ENCODE data around the gene MAS1L.

Gene MAS1L

GRCh38 chr6:29525311-29525639, 37.5 kb upstream of the MAS1L start:
- no peaks in the 10 kb centered on the region for H4K20me1 ChIP-seq (ENCODE audit: low read depth, low read length)
- no peak overlapping the region for H3K9ac ChIP-seq (ENCODE audit: low read length)
- H3K27ac ChIP-seq (ENCODE audit: low read depth, low read length): no peak overlapping the region
- TF ChIP-seq CTCF (IDR thresholded peaks at IDR 0.05; ENCODE audit: insufficient read depth, low read length, poor library complexity, severe bottlenecking) (no peak), EZH2phosphoT487 (conservative IDR thresholded peaks at IDR 0.05; ENCODE audit: low read length) (no peak)
- H3K27me3 ChIP-seq (ENCODE audit: low read length): no peaks in the 10 kb centered on the region
- no peaks in the 10 kb centered on the region for H3K9me2 ChIP-seq (replicated peaks; ENCODE audit: insufficient read depth, low read length)
- no peak overlapping the region for H3K4me3 ChIP-seq (ENCODE audit: insufficient read depth, low read length, poor library complexity, severe bottlenecking)
- H2AFZ ChIP-seq (ENCODE audit: low read depth, low read length, severe bottlenecking): no peak overlapping the region
- no peaks in the 10 kb centered on the region for H3K36me3 ChIP-seq (ENCODE audit: low read length)
- no peak overlapping the region for H3K4me2 ChIP-seq (ENCODE audit: low read depth, low read length, poor library complexity, severe bottlenecking)
- H3K9me3 ChIP-seq (ENCODE audit: insufficient read depth, low read length): peaks cover 6% of the 10 kb centered on the region; the same call in 1 of the 2 replicates
- H3F3A ChIP-seq (ENCODE audit: insufficient read depth): no peaks in the 10 kb centered on the region
- H3K79me2 ChIP-seq (ENCODE audit: insufficient read depth, low read length): no peaks in the 10 kb centered on the region

GRCh38 chr6:29524444-29525310, 36.9 kb upstream of the MAS1L start:
- no peaks in the 10 kb centered on the region for H3K36me3 ChIP-seq (ENCODE audit: low read length)
- H3K4me3 ChIP-seq (ENCODE audit: insufficient read depth, low read length, poor library complexity, severe bottlenecking): no peak overlapping the region
- no peak overlapping the region for H3K27ac ChIP-seq (ENCODE audit: low read depth, low read length)
- H3K9ac ChIP-seq (ENCODE audit: low read length): no peak overlapping the region
- no peaks in the 10 kb centered on the region for H4K20me1 ChIP-seq (ENCODE audit: low read depth, low read length)
- no peaks in the 10 kb centered on the region for H3K9me2 ChIP-seq (replicated peaks; ENCODE audit: insufficient read depth, low read length)
- peaks cover 6% of the 10 kb centered on the region; the same call in 1 of the 2 replicates for H3K9me3 ChIP-seq (ENCODE audit: insufficient read depth, low read length)
- H2AFZ ChIP-seq (ENCODE audit: low read depth, low read length, severe bottlenecking): no peak overlapping the region
- TF ChIP-seq EZH2phosphoT487 (conservative IDR thresholded peaks at IDR 0.05; ENCODE audit: low read length): no peak
- no peak for TF ChIP-seq CTCF (IDR thresholded peaks at IDR 0.05; ENCODE audit: insufficient read depth, low read length, poor library complexity, severe bottlenecking)
- H3K27me3 ChIP-seq (ENCODE audit: low read length): no peaks in the 10 kb centered on the region
- no peak overlapping the region for H3K4me2 ChIP-seq (ENCODE audit: low read depth, low read length, poor library complexity, severe bottlenecking)
- no peaks in the 10 kb centered on the region for H3K79me2 ChIP-seq (ENCODE audit: insufficient read depth, low read length)
- H3F3A ChIP-seq (ENCODE audit: insufficient read depth): no peaks in the 10 kb centered on the region

DNA sequence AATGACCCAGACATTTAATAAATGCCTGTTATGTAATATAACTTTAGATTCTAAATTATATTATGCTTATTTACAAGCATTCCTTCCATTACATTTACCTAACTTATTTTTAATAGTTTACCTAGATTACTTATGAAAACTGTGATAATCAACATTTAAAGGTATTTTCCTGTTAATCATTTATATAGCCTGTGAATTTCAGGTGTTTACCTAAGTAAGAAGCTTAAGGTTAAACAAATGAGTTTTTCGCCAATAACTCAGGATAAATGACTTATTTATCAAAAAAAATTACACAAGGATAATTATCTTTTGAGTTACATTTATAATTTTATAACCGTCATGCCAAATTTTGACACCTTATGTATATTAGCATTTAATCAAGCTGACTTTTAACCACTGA, 36.3 kb upstream of the MAS1L start:
- Histone ChIP-seq H3K4me2 (ENCODE audit: low read depth, low read length, poor library complexity, severe bottlenecking) (no peak overlapping the region), H3K9me2 (replicated peaks; ENCODE audit: insufficient read depth, low read length) (no peaks in the 10 kb centered on the region), H2AFZ (ENCODE audit: low read depth, low read length, severe bottlenecking) (no peak overlapping the region), H3F3A (ENCODE audit: insufficient read depth) (no peaks in the 10 kb centered on the region), H4K20me1 (ENCODE audit: low read depth, low read length) (no peaks in the 10 kb centered on the region), H3K79me2 (ENCODE audit: insufficient read depth, low read length) (no peaks in the 10 kb centered on the region), H3K36me3 (ENCODE audit: low read length) (no peaks in the 10 kb centered on the region), H3K27ac (ENCODE audit: low read depth, low read length) (no peak overlapping the region), H3K27me3 (ENCODE audit: low read length) (no peaks in the 10 kb centered on the region), H3K4me3 (ENCODE audit: insufficient read depth, low read length, poor library complexity, severe bottlenecking) (no peak overlapping the region), H3K9ac (ENCODE audit: low read length) (no peak overlapping the region), H3K9me3 (ENCODE audit: insufficient read depth, low read length) (peaks cover 6% of the 10 kb centered on the region; the same call in 1 of the 2 replicates)
- TF ChIP-seq EZH2phosphoT487 (conservative IDR thresholded peaks at IDR 0.05; ENCODE audit: low read length): no peak
- TF ChIP-seq CTCF (IDR thresholded peaks at IDR 0.05; ENCODE audit: insufficient read depth, low read length, poor library complexity, severe bottlenecking): no peak
